Mucosa of gallbladder (tissue), 1 donor: ENCODE results near the gene INAVA. TPM values are rescaled to one million over a fixed set of nuclear protein-coding genes. Genes with fewer than 3 reads are reported as not detected.
"Not testable (repeated sequence)": the region's sequence is repeated elsewhere in the genome, so short reads cannot be mapped to it uniquely, and the experiment has no call there.

ENCODE experiments used
- DNase-seq: peaks from one replicate; pipeline ENCODE4 v3.0.0-alpha.2; 2020; ENCODE audit warnings: low spot score
- total RNA-seq: library from RNA; stranded (reverse); gene quantifications from one replicate; pipeline ENCODE4 v1.2.1, GENCODE V29; 2021
- donor health status: DM: no; HTN: no; CAD: no.

The INAVA gene
- total RNA-seq, 1 donor from 2014 or later: 152 TPM

DNA sequence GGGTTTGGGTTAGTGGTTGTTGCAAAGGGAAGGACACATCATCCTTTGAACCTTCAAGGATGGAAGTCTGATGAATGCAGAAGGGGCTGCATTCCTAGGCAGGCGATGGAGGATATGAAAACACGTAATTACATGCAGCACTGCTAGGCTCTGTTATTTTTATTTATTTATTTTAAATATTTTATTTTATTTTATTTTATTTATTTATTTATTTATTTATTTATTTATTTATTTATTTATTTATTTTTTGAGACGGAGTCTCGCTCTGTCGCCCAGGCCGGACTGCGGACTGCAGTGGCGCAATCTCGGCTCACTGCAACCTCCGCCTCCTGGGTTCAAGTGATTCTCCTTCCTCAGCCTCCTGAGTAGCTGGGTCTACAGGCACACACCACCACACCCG is 69.2 kb downstream of the INAVA start:
- DNase-seq: not testable (repeated sequence)

Other genes starting within 250 kb of the INAVA start
- gene DDX59, start 225.0 kb upstream of the INAVA start, total RNA-seq: 15.4 TPM
- gene CAMSAP2, start 156.0 kb upstream of the INAVA start, total RNA-seq: 21.4 TPM
- gene GPR25, start 21.9 kb upstream of the INAVA start, total RNA-seq: 0.66 TPM
- 4.9 TPM for gene KIF21B, start 128.8 kb downstream of the INAVA start, total RNA-seq
- not detected for gene CACNA1S, start 217.5 kb downstream of the INAVA start, total RNA-seq
- gene ASCL5, start 232.3 kb downstream of the INAVA start, total RNA-seq: 0.12 TPM